GM19397 (cell line): ENCODE measurements around the gene CHEK2.
"Not testable (repeated sequence)": the region's sequence is repeated elsewhere in the genome, so short reads cannot be mapped to it uniquely, and the experiment has no call there.

Source experiments
- ATAC-seq: cut with Tn5 transposase; IDR thresholded peaks from one replicate; pipeline ENCODE4 v1.9.1; 2021; ENCODE audit warnings: mild to moderate bottlenecking, moderate library complexity; ENCODE audit not compliant: unreplicated experiment

Gene CHEK2

GRCh38 chr22:28742562-28742962, 942 bp upstream of the CHEK2 start:
- ATAC-seq: no peak

- ATAC-seq: no peak
These were observed 328 bp downstream of the CHEK2 start for GRCh38 chr22:28741200-28741784.

- not testable (repeated sequence) for ATAC-seq
These were observed 2.7 kb downstream of the CHEK2 start for GRCh38 chr22:28738876-28739275.

GRCh38 chr22:28737701-28738100, 3.9 kb downstream of the CHEK2 start:
- no peak for ATAC-seq

GRCh38 chr22:28736301-28737155, 5.1 kb downstream of the CHEK2 start:
- no peak for ATAC-seq

GRCh38 chr22:28734393-28734792, 7.2 kb downstream of the CHEK2 start:
- ATAC-seq: no peak

GRCh38 chr22:28730179-28730578, 11.4 kb downstream of the CHEK2 start:
- no peak for ATAC-seq

GRCh38 chr22:28728621-28729313, 12.9 kb downstream of the CHEK2 start:
- ATAC-seq: no peak

GRCh38 chr22:28728002-28728401, 13.6 kb downstream of the CHEK2 start:
- no peak for ATAC-seq

GRCh38 chr22:28718044-28718443, 23.6 kb downstream of the CHEK2 start:
- ATAC-seq: no peak

GRCh38 chr22:28716686-28717085, 24.9 kb downstream of the CHEK2 start:
- ATAC-seq: no peak

- no peak for ATAC-seq
These were observed 26.0 kb downstream of the CHEK2 start for GRCh38 chr22:28715611-28716010.

GRCh38 chr22:28714043-28714628, 27.5 kb downstream of the CHEK2 start:
- no peak for ATAC-seq

GRCh38 chr22:28711820-28712777, 29.5 kb downstream of the CHEK2 start:
- no peak for ATAC-seq

- no peak for ATAC-seq
These were observed 30.3 kb downstream of the CHEK2 start for GRCh38 chr22:28711341-28711740.

GRCh38 chr22:28710576-28711191, 30.9 kb downstream of the CHEK2 start:
- no peak for ATAC-seq

GRCh38 chr22:28710107-28710506, 31.5 kb downstream of the CHEK2 start:
- no peak for ATAC-seq

- no peak for ATAC-seq
These were observed 34.8 kb downstream of the CHEK2 start for GRCh38 chr22:28706845-28707244.

GRCh38 chr22:28703436-28703835, 38.2 kb downstream of the CHEK2 start:
- ATAC-seq: no peak

GRCh38 chr22:28702891-28703290, 38.7 kb downstream of the CHEK2 start:
- no peak for ATAC-seq
